Body of pancreas (tissue), 4 donors: ENCODE data around the gene ABR. TPM values are rescaled to one million over a fixed set of nuclear protein-coding genes. Genes with fewer than 3 reads are reported as not detected.

ENCODE experiments used
- ATAC-seq: fragments of 150-250 bp; one replicate; pipeline ENCODE4 v1.9.1; 2016
- DNase-seq, 4 donors: peaks; one replicate each; pipeline ENCODE4 v3.0.0-alpha.2; 2019
- H3K27ac ChIP-seq, 4 donors: fragments of 200-600 bp; sonication (generic); 1 replicate in 3 of 4; 2 replicates in 1 of 4; pipeline versions ENCODE4 v1.5.1 to v1.6.1; 2016 to 2019; ENCODE audit warnings: mild to moderate bottlenecking in 1 of 4, mixed read lengths in 1 of 4, moderate library complexity in 1 of 4
- H3K27me3 ChIP-seq, 2 donors: fragments of 200-600 bp; sonication (generic); one replicate each; pipeline ENCODE4 v1.6.0; 2016; ENCODE audit warnings: mild to moderate bottlenecking in 1 of 2
- H3K36me3 ChIP-seq, 2 donors: fragments of 200-600 bp; sonication (generic); replicated peaks in 1 of 2; 2 replicates each; pipeline ENCODE4 v1.5.1; 2016; ENCODE audit warnings: low read depth in 2 of 2; ENCODE audit not compliant: insufficient read depth in 1 of 2
- H3K4me1 ChIP-seq: fragments of 200-600 bp; sonication (generic); one replicate; pipeline ENCODE4 v1.6.0; 2016
- H3K4me3 ChIP-seq, 2 donors: fragments of 200-600 bp; sonication (generic); 1 replicate in 1 of 2; 2 replicates in 1 of 2; pipeline ENCODE4 v1.5.1; 2016 to 2019
- H3K9me3 ChIP-seq, 3 donors: fragments of 200-600 bp; sonication (generic); 1 replicate in 2 of 3; 2 replicates in 1 of 3; pipeline ENCODE4 v1.5.1; 2016
- CTCF ChIP-seq, 7 experiments: fragments of 450-650 bp in 4 of 7; fragments of 200-600 bp in 3 of 7; sonication (generic) in 3 of 7; IDR thresholded peaks; one replicate each; pipeline ENCODE4 v1.5.1; 2016 to 2019; ENCODE audit warnings: antibody characterized with exemption in 7 of 7
- POLR2A ChIP-seq, 3 donors: fragments of 450-650 bp; IDR thresholded peaks; one replicate each; pipeline ENCODE4 v1.6.1; 2016; ENCODE audit warnings: antibody characterized with exemption in 3 of 3, mild to moderate bottlenecking in 2 of 3
- WGBS, 2 donors: methylation state at CpG; one replicate each; pipeline ENCODE4 v1.1.5; 2017; 5-methylcytosine and 5-hydroxymethylcytosine counted together
- intact Hi-C: fragments of 100-400 bp; cut with DNase I; formaldehyde crosslinking; loops from one replicate; pipeline ENCODE4 v1.15.1; 2023
- total RNA-seq, 2 donors: library from RNA; depleted of rRNA; stranded (reverse); fragments of >200 nt; gene quantifications; one replicate each; pipeline ENCODE4 v1.1.0, GENCODE V29; 2016

Gene ABR
- total RNA-seq, 2 donors from 2014 or later: 32.4 to 46.8 TPM

- no peak overlapping the region for H3K27ac ChIP-seq
- H3K4me1 ChIP-seq: no peaks in the 10 kb centered on the region
- H3K9me3 ChIP-seq: no peaks in the 10 kb centered on the region
- ATAC-seq: no peak
- no peaks in the 10 kb centered on the region for H3K36me3 ChIP-seq
- H3K27me3 ChIP-seq: no peaks in the 10 kb centered on the region
- intact Hi-C loops: no loop called here
- TF ChIP-seq POLR2A (IDR thresholded peaks at IDR 0.05): no peak
- TF ChIP-seq CTCF (IDR thresholded peaks at IDR 0.05): no peak
- WGBS, 2 donors: 72 to 77% methylated on average over 12 of the region's 12 CpGs
- no peak overlapping the region for H3K4me3 ChIP-seq
- DNase-seq: no peak
Measured at GRCh38 chr17:965311-965989, 214.3 kb downstream of the ABR start.

- H3K36me3 ChIP-seq: no peaks in the 10 kb centered on the region
- no peaks in the 10 kb centered on the region for H3K27me3 ChIP-seq
- no peaks in the 10 kb centered on the region for H3K4me1 ChIP-seq
- TF ChIP-seq POLR2A (IDR thresholded peaks at IDR 0.05) (no peak), CTCF (IDR thresholded peaks at IDR 0.05) (no peak)
- no peak for DNase-seq
- no peak overlapping the region for H3K4me3 ChIP-seq
- 62 to 77% methylated on average over 14 of the region's 14 CpGs for WGBS, 2 donors
- intact Hi-C loops: no loop called here
- ATAC-seq: no peak
- no peaks in the 10 kb centered on the region for H3K9me3 ChIP-seq
- no peak overlapping the region for H3K27ac ChIP-seq
Measured at GRCh38 chr17:964876-965275, 214.9 kb downstream of the ABR start.

GRCh38 chr17:962670-963069 lies 217.1 kb downstream of the ABR start:
- H3K4me1 ChIP-seq: no peaks in the 10 kb centered on the region
- no peak overlapping the region for H3K27ac ChIP-seq
- DNase-seq: no peak
- H3K27me3 ChIP-seq: no peaks in the 10 kb centered on the region
- intact Hi-C loops: no loop called here
- TF ChIP-seq POLR2A (IDR thresholded peaks at IDR 0.05) (no peak), CTCF (IDR thresholded peaks at IDR 0.05) (no peak)
- WGBS, 2 donors: 84 to 92% methylated on average over 11 of the region's 11 CpGs
- no peaks in the 10 kb centered on the region for H3K36me3 ChIP-seq
- no peaks in the 10 kb centered on the region for H3K9me3 ChIP-seq
- no peak overlapping the region for H3K4me3 ChIP-seq
- ATAC-seq: no peak

- Histone ChIP-seq H3K4me1 (no peaks in the 10 kb centered on the region), H3K9me3 (no peaks in the 10 kb centered on the region), H3K27me3 (no peaks in the 10 kb centered on the region), H3K4me3 (no peak overlapping the region), H3K36me3 (no peaks in the 10 kb centered on the region), H3K27ac (no peak overlapping the region)
- WGBS, 2 donors: 65 to 73% methylated on average over 8 of the region's 8 CpGs
- no peak for DNase-seq
- TF ChIP-seq POLR2A (IDR thresholded peaks at IDR 0.05) (no peak), CTCF (IDR thresholded peaks at IDR 0.05) (no peak)
- ATAC-seq: no peak
- intact Hi-C loops: no loop called here
Measured at GRCh38 chr17:962166-962565, 217.6 kb downstream of the ABR start.
